Measurements from ENCODE around the gene PCBP3. TPM values are rescaled to one million over a fixed set of nuclear protein-coding genes. Genes with fewer than 3 reads are reported as not detected.

Gene PCBP3
- total RNA-seq, 1 experiment from 2014 or later, result 3.7 TPM

DNA sequence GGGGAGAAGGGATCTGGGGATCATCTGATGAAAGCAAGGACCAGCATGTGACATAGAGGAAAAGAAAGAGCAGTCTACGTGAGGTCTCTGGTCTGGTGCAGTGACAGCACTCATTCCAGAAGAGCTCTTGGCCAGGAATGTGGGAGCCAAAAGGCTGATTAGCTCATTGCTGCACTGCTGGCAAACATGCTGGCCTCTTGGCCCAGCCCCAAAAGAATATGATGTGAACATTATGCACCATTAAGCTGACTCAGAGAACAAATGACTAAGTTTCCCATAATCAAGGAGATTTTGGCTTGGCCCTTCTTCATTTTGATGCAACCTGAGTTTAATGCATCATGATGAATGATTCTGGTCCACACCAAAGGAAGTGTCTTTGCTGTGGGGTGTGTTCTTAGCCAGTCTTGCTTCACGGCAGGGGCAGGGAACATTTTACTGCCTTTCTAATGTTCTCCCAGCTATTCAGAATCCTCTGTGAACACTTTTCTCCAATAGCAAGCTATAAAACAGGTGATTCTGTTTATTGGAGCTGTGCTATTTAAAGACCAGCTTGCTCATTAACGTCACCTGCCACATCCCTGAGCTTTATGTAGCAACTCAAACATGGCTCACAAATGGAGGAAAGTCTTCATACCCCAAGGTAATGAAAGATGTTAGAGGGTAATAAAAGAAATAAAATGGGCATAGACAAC lies 55.1 kb downstream of the PCBP3 start:
- CTCF ChIA-PET, result interaction anchor here (0.7 kb wide), 1 partner anchor 122 kb away, joined by 3 read pairs; no protein-coding TSS in a partner anchor
- Mint-ChIP-seq H3K9me3 (ENCODE audit: unreplicated experiment) (no peaks in the 10 kb centered on the region), H3K4me3 (ENCODE audit: unreplicated experiment) (no peak overlapping the region), H3K36me3 (ENCODE audit: insufficient read depth, unreplicated experiment) (no peaks in the 10 kb centered on the region), H3K4me1 (ENCODE audit: insufficient read depth, unreplicated experiment) (peaks cover 20% of the 10 kb centered on the region), H3K27me3 (ENCODE audit: insufficient read depth, unreplicated experiment) (no peaks in the 10 kb centered on the region), H3K27ac (ENCODE audit: low read depth, unreplicated experiment) (peak overlapping the region; percentile 32)
- intact Hi-C loops (cut with micrococcal nuclease), result loop anchor here (1.0 to 2.0 kb wide), 2 partner anchors 54 to 120 kb away; no protein-coding TSS in a partner anchor
- no TSS peak for BruUV-seq (replicated peaks)
- peak; percentile 99 for DNase-seq (ENCODE audit: unreplicated experiment)
- TF ChIP-seq, protein P1, sequence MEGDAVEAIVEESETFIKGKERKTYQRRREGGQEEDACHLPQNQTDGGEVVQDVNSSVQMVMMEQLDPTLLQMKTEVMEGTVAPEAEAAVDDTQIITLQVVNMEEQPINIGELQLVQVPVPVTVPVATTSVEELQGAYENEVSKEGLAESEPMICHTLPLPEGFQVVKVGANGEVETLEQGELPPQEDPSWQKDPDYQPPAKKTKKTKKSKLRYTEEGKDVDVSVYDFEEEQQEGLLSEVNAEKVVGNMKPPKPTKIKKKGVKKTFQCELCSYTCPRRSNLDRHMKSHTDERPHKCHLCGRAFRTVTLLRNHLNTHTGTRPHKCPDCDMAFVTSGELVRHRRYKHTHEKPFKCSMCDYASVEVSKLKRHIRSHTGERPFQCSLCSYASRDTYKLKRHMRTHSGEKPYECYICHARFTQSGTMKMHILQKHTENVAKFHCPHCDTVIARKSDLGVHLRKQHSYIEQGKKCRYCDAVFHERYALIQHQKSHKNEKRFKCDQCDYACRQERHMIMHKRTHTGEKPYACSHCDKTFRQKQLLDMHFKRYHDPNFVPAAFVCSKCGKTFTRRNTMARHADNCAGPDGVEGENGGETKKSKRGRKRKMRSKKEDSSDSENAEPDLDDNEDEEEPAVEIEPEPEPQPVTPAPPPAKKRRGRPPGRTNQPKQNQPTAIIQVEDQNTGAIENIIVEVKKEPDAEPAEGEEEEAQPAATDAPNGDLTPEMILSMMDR (IDR thresholded peaks at IDR 0.05; ENCODE audit: unreplicated experiment), result no peak
- POLR2A ChIA-PET, result interaction anchor here (0.5 to 2.0 kb wide), 12 partner anchors 9 to 529 kb away, joined by 3 to 12 read pairs (median 5); no protein-coding TSS in a partner anchor

- POLR2A ChIA-PET, result interaction anchor here (0.8 to 2.0 kb wide), 8 partner anchors 9 to 58 kb away, joined by 4 to 12 read pairs (median 5); no protein-coding TSS in a partner anchor
- peak overlapping the region; percentile 32 for H3K27ac Mint-ChIP-seq (ENCODE audit: low read depth, unreplicated experiment)
- CTCF ChIA-PET, result no interaction called here
- no peaks in the 10 kb centered on the region for H3K9me3 Mint-ChIP-seq (ENCODE audit: unreplicated experiment)
- no peaks in the 10 kb centered on the region for H3K36me3 Mint-ChIP-seq (ENCODE audit: insufficient read depth, unreplicated experiment)
- intact Hi-C loops (cut with micrococcal nuclease), result loop anchor here (2.0 kb wide), 1 partner anchor 55 kb away; no protein-coding TSS in a partner anchor
- TF ChIP-seq, protein P1 (IDR thresholded peaks at IDR 0.05; ENCODE audit: unreplicated experiment), result no peak
- BruUV-seq (replicated peaks), result no TSS peak
- peaks cover 24% of the 10 kb centered on the region for H3K4me1 Mint-ChIP-seq (ENCODE audit: insufficient read depth, unreplicated experiment)
- peak; percentile 0 for DNase-seq (ENCODE audit: unreplicated experiment)
- H3K4me3 Mint-ChIP-seq (ENCODE audit: unreplicated experiment), result no peak overlapping the region
- H3K27me3 Mint-ChIP-seq (ENCODE audit: insufficient read depth, unreplicated experiment), result no peaks in the 10 kb centered on the region
These were observed 55.9 kb downstream of the PCBP3 start for GRCh38 chr21:45699251-45699942.

DNA sequence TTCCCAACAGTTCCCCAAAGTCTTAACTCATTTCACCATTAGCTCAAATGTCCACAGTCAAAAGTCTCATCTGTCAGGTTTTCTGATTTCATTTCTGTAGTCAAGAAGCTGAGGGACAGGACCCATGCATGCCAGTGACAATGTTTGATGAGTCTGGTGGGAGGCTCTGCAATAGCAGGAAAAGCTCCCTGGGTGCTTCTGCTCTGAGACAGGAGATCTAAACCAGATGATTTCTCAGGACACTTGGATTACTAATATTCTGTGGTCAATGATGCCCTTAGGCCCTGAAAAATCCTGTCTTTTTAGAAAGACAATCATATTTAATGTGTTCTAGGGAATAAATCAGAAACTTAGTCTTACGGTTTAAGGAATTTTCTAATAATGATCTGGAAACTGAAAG lies 56.4 kb downstream of the PCBP3 start:
- TF ChIP-seq, protein P1 (IDR thresholded peaks at IDR 0.05; ENCODE audit: unreplicated experiment), result no peak
- peaks cover 24% of the 10 kb centered on the region for H3K4me1 Mint-ChIP-seq (ENCODE audit: insufficient read depth, unreplicated experiment)
- H3K9me3 Mint-ChIP-seq (ENCODE audit: unreplicated experiment), result no peaks in the 10 kb centered on the region
- no TSS peak for BruUV-seq (replicated peaks)
- H3K4me3 Mint-ChIP-seq (ENCODE audit: unreplicated experiment), result no peak overlapping the region
- intact Hi-C loops (cut with micrococcal nuclease), result loop anchor here (2.0 kb wide), 1 partner anchor 55 kb away; no protein-coding TSS in a partner anchor
- no peaks in the 10 kb centered on the region for H3K36me3 Mint-ChIP-seq (ENCODE audit: insufficient read depth, unreplicated experiment)
- H3K27ac Mint-ChIP-seq (ENCODE audit: low read depth, unreplicated experiment), result no peak overlapping the region
- no peak for DNase-seq (ENCODE audit: unreplicated experiment)
- POLR2A ChIA-PET, result interaction anchor here (1.9 to 2.0 kb wide), 3 partner anchors 11 to 54 kb away, joined by 5 to 8 read pairs (median 5); no protein-coding TSS in a partner anchor
- CTCF ChIA-PET, result interaction anchor here (0.8 kb wide), 1 partner anchor 48 kb away, joined by 3 read pairs; no protein-coding TSS in a partner anchor
- no peaks in the 10 kb centered on the region for H3K27me3 Mint-ChIP-seq (ENCODE audit: insufficient read depth, unreplicated experiment)

GRCh38 chr21:45700461-45700860 lies 56.9 kb downstream of the PCBP3 start:
- Mint-ChIP-seq H3K4me1 (ENCODE audit: insufficient read depth, unreplicated experiment) (peaks cover 24% of the 10 kb centered on the region), H3K4me3 (ENCODE audit: unreplicated experiment) (no peak overlapping the region), H3K36me3 (ENCODE audit: insufficient read depth, unreplicated experiment) (no peaks in the 10 kb centered on the region), H3K27ac (ENCODE audit: low read depth, unreplicated experiment) (no peak overlapping the region), H3K27me3 (ENCODE audit: insufficient read depth, unreplicated experiment) (no peaks in the 10 kb centered on the region), H3K9me3 (ENCODE audit: unreplicated experiment) (no peaks in the 10 kb centered on the region)
- intact Hi-C loops (cut with micrococcal nuclease), result no loop called here
- POLR2A ChIA-PET, result no interaction called here
- no peak for DNase-seq (ENCODE audit: unreplicated experiment)
- no TSS peak for BruUV-seq (replicated peaks)
- TF ChIP-seq, protein P1 (IDR thresholded peaks at IDR 0.05; ENCODE audit: unreplicated experiment), result no peak
- CTCF ChIA-PET, result interaction anchor here (0.8 kb wide), 1 partner anchor 48 kb away, joined by 3 read pairs; no protein-coding TSS in a partner anchor
